Lower leg skin (tissue), 3 donors: Measurements from ENCODE around the gene EXOSC2.

ENCODE experiments used
- CTCF ChIP-seq, 3 donors: fragments of 450-650 bp; IDR thresholded peaks; one replicate each; pipeline ENCODE4 v1.5.1; 2016; ENCODE audit warnings: antibody characterized with exemption in 3 of 3, mild to moderate bottlenecking in 3 of 3, moderate library complexity in 2 of 3
- POLR2A ChIP-seq, 2 donors: fragments of 450-650 bp; IDR thresholded peaks; one replicate each; pipeline ENCODE4 v1.6.1; 2016 to 2017; ENCODE audit warnings: antibody characterized with exemption in 2 of 2, mild to moderate bottlenecking in 1 of 2, moderate library complexity in 1 of 2

GRCh38 chr9:130665029-130665430 is 28.6 kb upstream of the EXOSC2 start:
- TF ChIP-seq CTCF (IDR thresholded peaks at IDR 0.05) = no peak
- TF ChIP-seq POLR2A (IDR thresholded peaks at IDR 0.05) = no peak
